ENCODE data around the gene ISCU. TPM values are rescaled to one million over a fixed set of nuclear protein-coding genes. Genes with fewer than 3 reads are reported as not detected.

The ISCU gene
- total RNA-seq, 1 experiment from 2014 or later = 71.6 TPM

- BruUV-seq (replicated peaks) = no TSS peak
- Mint-ChIP-seq H3K4me1 (ENCODE audit: low read depth, unreplicated experiment) (no peaks in the 10 kb centered on the region), H3K4me3 (ENCODE audit: low read depth, unreplicated experiment) (no peak overlapping the region)
These were observed 42.0 kb downstream of the ISCU start for GRCh38 chr12:108604208-108604941.

GRCh38 chr12:108605000-108605689 is 42.7 kb downstream of the ISCU start:
- Mint-ChIP-seq H3K9me3 (ENCODE audit: low read depth, unreplicated experiment) (no peaks in the 10 kb centered on the region), H3K4me3 (ENCODE audit: low read depth, unreplicated experiment) (no peak overlapping the region), H3K36me3 (ENCODE audit: insufficient read depth, unreplicated experiment) (no peaks in the 10 kb centered on the region), H3K4me1 (ENCODE audit: low read depth, unreplicated experiment) (no peaks in the 10 kb centered on the region), H3K27ac (ENCODE audit: unreplicated experiment) (no peak overlapping the region), H3K27me3 (ENCODE audit: unreplicated experiment) (peaks cover 18% of the 10 kb centered on the region)
- DNase-seq = no peak
- BruUV-seq (replicated peaks) = no TSS peak
- intact Hi-C loops (cut with micrococcal nuclease; ENCODE audit: unreplicated experiment) = no loop called here
- no peak for TF ChIP-seq CTCF (IDR thresholded peaks at IDR 0.05; ENCODE audit: unreplicated experiment)
- CTCF ChIA-PET = no interaction called here

More at GRCh38 chr12:108604208-108604941, 42.0 kb downstream of the ISCU start:
- Mint-ChIP-seq H3K27me3 (ENCODE audit: unreplicated experiment) (peaks cover 26% of the 10 kb centered on the region), H3K9me3 (ENCODE audit: low read depth, unreplicated experiment) (no peaks in the 10 kb centered on the region), H3K27ac (ENCODE audit: unreplicated experiment) (no peak overlapping the region), H3K36me3 (ENCODE audit: insufficient read depth, unreplicated experiment) (no peaks in the 10 kb centered on the region)
- intact Hi-C loops (cut with micrococcal nuclease; ENCODE audit: unreplicated experiment) = no loop called here
- CTCF ChIA-PET = interaction anchor here (0.7 kb wide), 1 partner anchor 14 kb away, joined by 3 read pairs; no protein-coding TSS in a partner anchor
- TF ChIP-seq CTCF (IDR thresholded peaks at IDR 0.05; ENCODE audit: unreplicated experiment) = no peak
- DNase-seq = no peak

- TF ChIP-seq CTCF (IDR thresholded peaks at IDR 0.05; ENCODE audit: unreplicated experiment) = no peak
- CTCF ChIA-PET = no interaction called here
- intact Hi-C loops (cut with micrococcal nuclease; ENCODE audit: unreplicated experiment) = no loop called here
- Mint-ChIP-seq H3K27ac (ENCODE audit: unreplicated experiment) (no peak overlapping the region), H3K27me3 (ENCODE audit: unreplicated experiment) (peaks cover 15% of the 10 kb centered on the region), H3K4me3 (ENCODE audit: low read depth, unreplicated experiment) (no peak overlapping the region), H3K9me3 (ENCODE audit: low read depth, unreplicated experiment) (no peaks in the 10 kb centered on the region), H3K4me1 (ENCODE audit: low read depth, unreplicated experiment) (no peaks in the 10 kb centered on the region), H3K36me3 (ENCODE audit: insufficient read depth, unreplicated experiment) (no peaks in the 10 kb centered on the region)
- BruUV-seq (replicated peaks) = no TSS peak
- no peak for DNase-seq
These were observed 43.5 kb downstream of the ISCU start for GRCh38 chr12:108605690-108606406.

GRCh38 chr12:108606492-108606891 is 44.1 kb downstream of the ISCU start:
- H3K9me3 Mint-ChIP-seq (ENCODE audit: low read depth, unreplicated experiment) = no peaks in the 10 kb centered on the region
- DNase-seq = no peak
- TF ChIP-seq CTCF (IDR thresholded peaks at IDR 0.05; ENCODE audit: unreplicated experiment) = no peak
- H3K27me3 Mint-ChIP-seq (ENCODE audit: unreplicated experiment) = peaks cover 15% of the 10 kb centered on the region
- intact Hi-C loops (cut with micrococcal nuclease; ENCODE audit: unreplicated experiment) = no loop called here
- H3K27ac Mint-ChIP-seq (ENCODE audit: unreplicated experiment) = no peak overlapping the region
- no TSS peak for BruUV-seq (replicated peaks)
- H3K4me3 Mint-ChIP-seq (ENCODE audit: low read depth, unreplicated experiment) = no peak overlapping the region
- no peaks in the 10 kb centered on the region for H3K4me1 Mint-ChIP-seq (ENCODE audit: low read depth, unreplicated experiment)
- CTCF ChIA-PET = no interaction called here
- H3K36me3 Mint-ChIP-seq (ENCODE audit: insufficient read depth, unreplicated experiment) = no peaks in the 10 kb centered on the region
